Measurements from ENCODE around the gene DUS2. TPM values are rescaled to one million over a fixed set of nuclear protein-coding genes. Genes with fewer than 3 reads are reported as not detected.

The DUS2 gene
- total and polyA plus RNA-seq, 8 donors, result 13.9 to 22.4 (median 16.6) TPM

Other genes with a start within 250 kb of the DUS2 start
- gene RANBP10, start 216.7 kb upstream of the DUS2 start, total RNA-seq, result 10 to 100 TPM; 16.8 to 18.0 TPM
- 10 to 100 TPM; 32.5 to 45.8 (median 39.5) TPM for gene RANBP10, start 216.7 kb upstream of the DUS2 start, polyA plus RNA-seq (ENCODE audit: insufficient read length in 6 of 6)
- gene TSNAXIP1, start 216.4 kb upstream of the DUS2 start, total RNA-seq, result 1 to 10 TPM in 1 of 2 donors, under 1 TPM in 1; 0.52 to 4.4 TPM
- gene TSNAXIP1, start 216.4 kb upstream of the DUS2 start, polyA plus RNA-seq (ENCODE audit: insufficient read length in 6 of 6), result 1 to 10 TPM; 5.2 to 7.1 (median 6.8) TPM
- gene THAP11, start 181.0 kb upstream of the DUS2 start, total RNA-seq, result 10 to 100 TPM; 21.7 to 26.2 TPM
- gene THAP11, start 181.0 kb upstream of the DUS2 start, polyA plus RNA-seq (ENCODE audit: insufficient read length in 6 of 6), result 10 to 100 TPM; 24.7 to 30.5 (median 28.2) TPM
- gene NUTF2, start 176.4 kb upstream of the DUS2 start, total RNA-seq, result 10 to 100 TPM; 91.5 to 92.2 TPM
- 100 to 1,000 TPM; 108 to 123 (median 117) TPM for gene NUTF2, start 176.4 kb upstream of the DUS2 start, polyA plus RNA-seq (ENCODE audit: insufficient read length in 6 of 6)
- gene CENPT, start 175.6 kb upstream of the DUS2 start, total RNA-seq, result 10 to 100 TPM; 30.8 to 37.9 TPM
- gene CENPT, start 175.6 kb upstream of the DUS2 start, polyA plus RNA-seq (ENCODE audit: insufficient read length in 6 of 6), result 10 to 100 TPM; 47.7 to 62.6 (median 53.4) TPM
- 10 to 100 TPM; 47.9 to 48.8 TPM for gene EDC4, start 150.2 kb upstream of the DUS2 start, total RNA-seq
- gene EDC4, start 150.2 kb upstream of the DUS2 start, polyA plus RNA-seq (ENCODE audit: insufficient read length in 6 of 6), result 10 to 100 TPM; 73.3 to 94.4 (median 77.5) TPM
- gene NRN1L, start 138.4 kb upstream of the DUS2 start, total RNA-seq, result 1 to 10 TPM in 1 of 2 donors, not detected in 1; 1.7 TPM
- gene NRN1L, start 138.4 kb upstream of the DUS2 start, polyA plus RNA-seq (ENCODE audit: insufficient read length in 6 of 6), result 1 to 10 TPM; 1.1 to 2.6 (median 1.9) TPM
- 10 to 100 TPM; 25.4 to 29.6 TPM for gene PSKH1, start 130.0 kb upstream of the DUS2 start, total RNA-seq
- 10 to 100 TPM; 20.8 to 32.1 (median 29.8) TPM for gene PSKH1, start 130.0 kb upstream of the DUS2 start, polyA plus RNA-seq (ENCODE audit: insufficient read length in 6 of 6)
- under 1 TPM in 1 of 2 donors, not detected in 1; 0.50 TPM for gene CTRL, start 91.4 kb upstream of the DUS2 start, total RNA-seq
- gene CTRL, start 91.4 kb upstream of the DUS2 start, polyA plus RNA-seq (ENCODE audit: insufficient read length in 6 of 6), result 1 to 10 TPM; 3.5 to 7.1 (median 5.3) TPM
- 10 to 100 TPM; 59.7 to 76.8 TPM for gene PSMB10, start 86.4 kb upstream of the DUS2 start, total RNA-seq
- 10 to 100 TPM; 20.7 to 34.2 (median 28.5) TPM for gene PSMB10, start 86.4 kb upstream of the DUS2 start, polyA plus RNA-seq (ENCODE audit: insufficient read length in 6 of 6)
- gene LCAT, start 79.2 kb upstream of the DUS2 start, total RNA-seq, result 10 to 100 TPM; 27.5 to 37.2 TPM
- 10 to 100 TPM; 23.9 to 37.6 (median 31.5) TPM for gene LCAT, start 79.2 kb upstream of the DUS2 start, polyA plus RNA-seq (ENCODE audit: insufficient read length in 6 of 6)
- 100 to 1,000 TPM in 1 of 2 donors, 10 to 100 TPM in 1; 99.2 to 121 TPM for gene SLC12A4, start 54.6 kb upstream of the DUS2 start, total RNA-seq
- 10 to 100 TPM; 42.6 to 55.7 (median 51.0) TPM for gene SLC12A4, start 54.6 kb upstream of the DUS2 start, polyA plus RNA-seq (ENCODE audit: insufficient read length in 6 of 6)
- under 1 TPM in 1 of 2 donors, not detected in 1; 0.60 TPM for gene DPEP3, start 42.8 kb upstream of the DUS2 start, total RNA-seq
- gene DPEP3, start 42.8 kb upstream of the DUS2 start, polyA plus RNA-seq (ENCODE audit: insufficient read length in 6 of 6), result under 1 TPM in 2 of 6 donors, not detected in 4; 0.08 to 0.09 TPM
- gene DPEP2, start 23.8 kb upstream of the DUS2 start, total RNA-seq, result 10 to 100 TPM in 1 of 2 donors, 1 to 10 TPM in 1; 7.3 to 12.6 TPM
- gene DPEP2, start 23.8 kb upstream of the DUS2 start, polyA plus RNA-seq (ENCODE audit: insufficient read length in 6 of 6), result 1 to 10 TPM; 2.3 to 3.7 (median 3.2) TPM
- not detected for gene DPEP2NB, start 7.4 kb upstream of the DUS2 start, total RNA-seq
- gene DPEP2NB, start 7.4 kb upstream of the DUS2 start, polyA plus RNA-seq (ENCODE audit: insufficient read length in 6 of 6), result not detected
- 10 to 100 TPM in 1 of 2 donors, 1 to 10 TPM in 1; 6.7 to 10.5 TPM for gene DDX28, start 52 bp upstream of the DUS2 start, total RNA-seq
- 1 to 10 TPM; 5.1 to 7.4 (median 6.8) TPM for gene DDX28, start 52 bp upstream of the DUS2 start, polyA plus RNA-seq (ENCODE audit: insufficient read length in 6 of 6)
- gene NFATC3, start 62.1 kb downstream of the DUS2 start, total RNA-seq, result 10 to 100 TPM; 58.5 to 65.8 TPM
- gene NFATC3, start 62.1 kb downstream of the DUS2 start, polyA plus RNA-seq (ENCODE audit: insufficient read length in 6 of 6), result 10 to 100 TPM; 34.6 to 42.9 (median 38.4) TPM
- gene ESRP2, start 212.8 kb downstream of the DUS2 start, total RNA-seq, result 10 to 100 TPM; 47.9 to 62.6 TPM
- 10 to 100 TPM; 45.7 to 61.6 (median 54.2) TPM for gene ESRP2, start 212.8 kb downstream of the DUS2 start, polyA plus RNA-seq (ENCODE audit: insufficient read length in 6 of 6)
- gene PLA2G15, start 222.1 kb downstream of the DUS2 start, total RNA-seq, result 10 to 100 TPM; 34.5 to 35.1 TPM
- gene PLA2G15, start 222.1 kb downstream of the DUS2 start, polyA plus RNA-seq (ENCODE audit: insufficient read length in 6 of 6), result 10 to 100 TPM; 10.9 to 12.8 (median 11.8) TPM
- 10 to 100 TPM; 47.4 to 55.6 TPM for gene SLC7A6, start 241.2 kb downstream of the DUS2 start, total RNA-seq
- 10 to 100 TPM in 5 of 6 donors, 1 to 10 TPM in 1; 9.6 to 15.5 (median 10.4) TPM for gene SLC7A6, start 241.2 kb downstream of the DUS2 start, polyA plus RNA-seq (ENCODE audit: insufficient read length in 6 of 6)